Measurements from ENCODE around the gene LSP1. TPM values are rescaled to one million over a fixed set of nuclear protein-coding genes. Genes with fewer than 3 reads are reported as not detected.

Gene LSP1
- total RNA-seq, 1 experiment from 2014 or later = not detected

GRCh38 chr11:1832211-1832919 is 20.5 kb upstream of the LSP1 start:
- no peaks in the 10 kb centered on the region for H3K36me3 ChIP-seq (ENCODE audit: insufficient read depth, low read length, poor library complexity, severe bottlenecking)
- no TSS peak for BruUV-seq (replicated peaks)
- no peak overlapping the region for H3K27ac ChIP-seq (ENCODE audit: low read depth, low read length, poor library complexity, severe bottlenecking)
- H3K4me3 ChIP-seq (ENCODE audit: low read depth, low read length, poor library complexity, severe bottlenecking) = no peak overlapping the region
- peak; percentile 40 for DNase-seq (ENCODE audit: low spot score)
- peaks cover 20% of the 10 kb centered on the region for H3K27me3 ChIP-seq (replicated peaks; ENCODE audit: insufficient read depth, low read depth, low read length, poor library complexity)
- intact Hi-C loops (cut with micrococcal nuclease; ENCODE audit: unreplicated experiment) = loop anchor here (1.0 to 5.0 kb wide), 3 partner anchors 139 to 285 kb away; no protein-coding TSS in a partner anchor
- ChIA-PET CTCF (interaction anchor here (0.6 to 4.3 kb wide), 8 partner anchors 49 to 319 kb away, joined by 3 to 101 read pairs (median 6); no protein-coding TSS in a partner anchor), POLR2A (ENCODE audit: low non-redundant PET) (interaction anchor here (0.6 kb wide), 1 partner anchor 138 kb away, joined by 9 read pairs; no protein-coding TSS in a partner anchor)
- no peaks in the 10 kb centered on the region for H3K4me1 ChIP-seq (ENCODE audit: insufficient read depth, low read length, poor library complexity, severe bottlenecking)
- H3K9me3 ChIP-seq (ENCODE audit: low read depth, low read length, poor library complexity, severe bottlenecking) = no peaks in the 10 kb centered on the region
- peak; percentile 89 for TF ChIP-seq CTCF (conservative IDR thresholded peaks at IDR 0.05; ENCODE audit: low read depth, low read length)
- no peak for TF ChIP-seq EZH2 (IDR thresholded peaks at IDR 0.05; ENCODE audit: borderline replicate concordance, low read depth, low read length, poor library complexity, severe bottlenecking)

DNA sequence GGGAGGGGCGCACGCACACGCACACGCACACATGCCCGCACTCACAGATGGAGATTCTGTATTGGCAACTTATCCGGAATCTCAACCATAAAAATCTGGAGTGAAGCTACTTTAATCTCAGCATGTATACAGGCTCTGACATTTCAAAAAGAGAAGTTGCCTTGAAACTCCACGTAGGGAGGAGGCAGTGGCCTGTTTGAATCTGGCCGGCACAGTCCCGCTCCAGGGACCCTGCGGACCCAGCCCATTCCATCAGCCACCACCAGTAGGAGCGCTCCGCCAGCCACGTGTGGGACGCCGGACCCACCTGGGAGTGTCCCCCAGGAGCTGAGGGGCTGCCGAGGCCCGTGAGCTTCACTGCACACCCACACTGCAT is 20.0 kb upstream of the LSP1 start:
- POLR2A ChIA-PET (ENCODE audit: low non-redundant PET) = interaction anchor here (0.6 kb wide), 1 partner anchor 139 kb away, joined by 9 read pairs; no protein-coding TSS in a partner anchor
- Histone ChIP-seq H3K9me3 (ENCODE audit: low read depth, low read length, poor library complexity, severe bottlenecking) (no peaks in the 10 kb centered on the region), H3K27ac (ENCODE audit: low read depth, low read length, poor library complexity, severe bottlenecking) (no peak overlapping the region), H3K36me3 (ENCODE audit: insufficient read depth, low read length, poor library complexity, severe bottlenecking) (no peaks in the 10 kb centered on the region), H3K4me3 (ENCODE audit: low read depth, low read length, poor library complexity, severe bottlenecking) (no peak overlapping the region), H3K4me1 (ENCODE audit: insufficient read depth, low read length, poor library complexity, severe bottlenecking) (no peaks in the 10 kb centered on the region), H3K27me3 (replicated peaks; ENCODE audit: insufficient read depth, low read depth, low read length, poor library complexity) (peaks cover 14% of the 10 kb centered on the region)
- TF ChIP-seq EZH2 (IDR thresholded peaks at IDR 0.05; ENCODE audit: borderline replicate concordance, low read depth, low read length, poor library complexity, severe bottlenecking) (no peak), CTCF (conservative IDR thresholded peaks at IDR 0.05; ENCODE audit: low read depth, low read length) (no peak)
- intact Hi-C loops (cut with micrococcal nuclease; ENCODE audit: unreplicated experiment) = loop anchor here (1.0 to 5.0 kb wide), 3 partner anchors 140 to 286 kb away; no protein-coding TSS in a partner anchor
- BruUV-seq (replicated peaks) = no TSS peak
- CTCF ChIA-PET = interaction anchor here (0.6 to 4.3 kb wide), 8 partner anchors 49 to 319 kb away, joined by 3 to 101 read pairs (median 6); no protein-coding TSS in a partner anchor
- DNase-seq (ENCODE audit: low spot score) = no peak

DNA sequence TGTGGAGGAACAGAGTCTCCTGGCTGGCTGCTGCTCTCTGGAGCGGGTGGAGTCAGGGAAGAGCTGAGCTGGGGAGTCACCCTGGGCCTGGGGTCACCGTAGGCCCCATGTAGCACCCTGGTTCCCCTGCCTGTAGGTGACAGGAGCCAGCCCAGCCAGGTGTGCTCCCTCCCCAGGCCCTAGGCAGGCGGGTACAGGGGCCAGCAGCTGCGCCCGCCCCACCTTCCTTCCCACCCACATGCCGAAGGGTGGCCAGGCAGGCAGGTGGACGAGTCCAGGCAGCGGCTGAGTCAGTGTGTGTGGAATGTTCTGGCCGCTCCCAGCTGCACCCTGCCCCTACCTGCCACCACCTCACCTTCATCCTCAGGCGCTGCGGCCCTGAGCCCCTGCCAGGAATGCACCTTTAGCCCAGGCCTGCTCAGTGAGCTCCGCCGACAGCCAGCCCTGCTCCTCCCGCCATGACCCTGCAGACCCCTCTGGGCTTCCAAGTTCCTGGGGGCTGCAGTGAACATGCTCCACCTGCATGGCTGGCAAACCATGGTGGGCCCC is 18.7 kb upstream of the LSP1 start:
- Histone ChIP-seq H3K27ac (ENCODE audit: low read depth, low read length, poor library complexity, severe bottlenecking) (no peak overlapping the region), H3K9me3 (ENCODE audit: low read depth, low read length, poor library complexity, severe bottlenecking) (no peaks in the 10 kb centered on the region), H3K4me1 (ENCODE audit: insufficient read depth, low read length, poor library complexity, severe bottlenecking) (no peaks in the 10 kb centered on the region), H3K27me3 (replicated peaks; ENCODE audit: insufficient read depth, low read depth, low read length, poor library complexity) (peaks cover 8% of the 10 kb centered on the region), H3K4me3 (ENCODE audit: low read depth, low read length, poor library complexity, severe bottlenecking) (no peak overlapping the region), H3K36me3 (ENCODE audit: insufficient read depth, low read length, poor library complexity, severe bottlenecking) (no peaks in the 10 kb centered on the region)
- TF ChIP-seq EZH2 (IDR thresholded peaks at IDR 0.05; ENCODE audit: borderline replicate concordance, low read depth, low read length, poor library complexity, severe bottlenecking) (no peak), CTCF (conservative IDR thresholded peaks at IDR 0.05; ENCODE audit: low read depth, low read length) (no peak)
- BruUV-seq (replicated peaks) = no TSS peak
- ChIA-PET CTCF (interaction anchor here (1.6 to 4.3 kb wide), 3 partner anchors 140 to 318 kb away, joined by 6 to 101 read pairs (median 21); no protein-coding TSS in a partner anchor), POLR2A (ENCODE audit: low non-redundant PET) (no interaction called here)
- intact Hi-C loops (cut with micrococcal nuclease; ENCODE audit: unreplicated experiment) = loop anchor here (5.0 kb wide), 1 partner anchor 287 kb away; no protein-coding TSS in a partner anchor
- no peak for DNase-seq (ENCODE audit: low spot score)

Data from A673 (cell line).